H1 (cell line): ENCODE measurements around the gene ZNF429. TPM values are rescaled to one million over a fixed set of nuclear protein-coding genes. Genes with fewer than 3 reads are reported as not detected.
"Not testable (repeated sequence)": the region's sequence is repeated elsewhere in the genome, so short reads cannot be mapped to it uniquely, and the experiment has no call there.

Experiments used
- CTCF ChIA-PET: fragments of 300-600 bp; sonication (Branson Sonifier 250); formaldehyde crosslinking; loops from one replicate; lab custom pipeline; 2021; ENCODE audit not compliant: partially characterized antibody; lab: Charles Lee
- POLR2A ChIA-PET: fragments of 300-600 bp; sonication (Branson Sonifier 250); formaldehyde crosslinking; loops from one replicate; lab custom pipeline; 2021; ENCODE audit warnings: inconsistent platforms; ENCODE audit not compliant: partially characterized antibody; lab: Charles Lee
- DNase-seq, 2 experiments: peaks; one replicate each; pipeline versions ENCODE4 v3.0.0 to v3.0.0-alpha.2; 2010 to 2022; ENCODE audit warnings: low spot score in 2 of 2, low read depth in 1 of 2, mixed read lengths in 1 of 2
- FAIRE-seq: peaks from 2 replicates; lab custom pipeline; 2011; peaks lifted over from hg19 to GRCh38; lab: Jason Lieb, UNC
- H2AFZ ChIP-seq: 2 replicates; pipeline ENCODE4 v1.8.1; 2012; ENCODE audit warnings: low read length, inconsistent platforms
- H2AK5ac ChIP-seq: 2 replicates; pipeline ENCODE4 v1.6.1; 2013; ENCODE audit warnings: low read depth, low read length
- H2BK120ac ChIP-seq: replicated peaks from 2 replicates; pipeline ENCODE3; 2013; ENCODE audit warnings: low read depth, low read length, inconsistent platforms
- H2BK12ac ChIP-seq: 2 replicates; pipeline ENCODE4 v1.6.1; 2013; ENCODE audit warnings: low read depth, low read length
- H2BK15ac ChIP-seq: 2 replicates; pipeline ENCODE4 v1.6.1; 2013; ENCODE audit warnings: low read length
- H2BK20ac ChIP-seq: 2 replicates; pipeline ENCODE4 v1.6.1; 2013; ENCODE audit warnings: low read length
- H2BK5ac ChIP-seq: 2 replicates; pipeline ENCODE4 v1.6.1; 2013; ENCODE audit warnings: low read depth, low read length
- H3K14ac ChIP-seq: 2 replicates; pipeline ENCODE4 v1.6.1; 2013; ENCODE audit warnings: inconsistent platforms; ENCODE audit not compliant: insufficient read length
- H3K18ac ChIP-seq: 2 replicates; pipeline ENCODE4 v1.6.1; 2013; ENCODE audit warnings: low read length; ENCODE audit errors: extremely low read depth
- H3K23ac ChIP-seq: 2 replicates; pipeline ENCODE4 v1.6.1; 2013; ENCODE audit warnings: inconsistent platforms; ENCODE audit not compliant: insufficient read length
- H3K23me2 ChIP-seq: 2 replicates; pipeline ENCODE4 v1.6.1; 2013; ENCODE audit warnings: low read depth, low read length
- H3K27ac ChIP-seq: 2 replicates; pipeline ENCODE4 v1.6.1; 2011; ENCODE audit warnings: low read depth, low read length, inconsistent platforms
- H3K27me3 ChIP-seq, 4 experiments: replicated peaks in 1 of 4; 1 replicate in 1 of 4; 2 replicates in 3 of 4; pipeline versions ENCODE4 v1.6.1 to v1.8.1; 2011 to 2013; ENCODE audit warnings: low read length in 3 of 4, mild to moderate bottlenecking in 3 of 4, inconsistent platforms in 2 of 4, mixed read lengths in 2 of 4, moderate library complexity in 1 of 4; ENCODE audit not compliant: control insufficient read depth in 3 of 4, insufficient read depth in 3 of 4; ENCODE audit errors: extremely low read depth in 1 of 4
- H3K36me3 ChIP-seq, 4 experiments: 2 replicates each; pipeline versions ENCODE4 v1.6.1 to v1.8.1; 2011 to 2013; ENCODE audit warnings: mild to moderate bottlenecking in 4 of 4, low read length in 3 of 4, moderate library complexity in 2 of 4, control low read depth in 1 of 4, inconsistent platforms in 1 of 4; ENCODE audit not compliant: insufficient read depth in 4 of 4, control insufficient read depth in 2 of 4
- H3K4ac ChIP-seq: replicated peaks from 2 replicates; pipeline ENCODE3; 2013; ENCODE audit warnings: low read length, low read depth, mixed read lengths, inconsistent platforms; ENCODE audit not compliant: insufficient read length
- H3K4me1 ChIP-seq, 4 experiments: replicated peaks in 1 of 4; 1 replicate in 1 of 4; 2 replicates in 3 of 4; pipeline versions ENCODE4 v1.6.1 to v1.8.1; 2011 to 2013; ENCODE audit warnings: low read length in 3 of 4, inconsistent platforms in 2 of 4, mixed read lengths in 1 of 4; ENCODE audit not compliant: insufficient read depth in 4 of 4, control insufficient read depth in 3 of 4
- H3K4me2 ChIP-seq, 2 experiments: 2 replicates each; pipeline versions ENCODE4 v1.6.1 to v1.8.1; 2011 to 2013; ENCODE audit warnings: low read depth in 2 of 2, low read length in 2 of 2, control low read depth in 1 of 2, inconsistent platforms in 1 of 2, mild to moderate bottlenecking in 1 of 2; ENCODE audit not compliant: insufficient read depth in 1 of 2
- H3K4me3 ChIP-seq, 4 experiments: fragments of 200-600, 300-600 bp in 1 of 4; sonication (generic), shearing (Covaris generic), sonication (Bioruptor Twin) in 1 of 4; 2 replicates each; pipeline versions ENCODE4 v1.5.1 to v1.8.1; 2011 to 2016; ENCODE audit warnings: low read length in 4 of 4, low read depth in 3 of 4, control low read depth in 2 of 4, inconsistent platforms in 2 of 4, mild to moderate bottlenecking in 2 of 4, mixed read lengths in 1 of 4, moderate library complexity in 1 of 4; ENCODE audit not compliant: insufficient read depth in 2 of 4; ENCODE audit errors: extremely low read depth in 1 of 4
- H3K56ac ChIP-seq: replicated peaks from 2 replicates; pipeline ENCODE3; 2013; ENCODE audit warnings: low read depth, mild to moderate bottlenecking, mixed read lengths, low read length, inconsistent platforms; ENCODE audit not compliant: insufficient read length
- H3K79me1 ChIP-seq: 2 replicates; pipeline ENCODE4 v1.6.1; 2013; ENCODE audit warnings: low read depth, low read length, control low read depth
- H3K79me2 ChIP-seq, 2 experiments: 2 replicates each; pipeline versions ENCODE4 v1.6.1 to v1.8.1; 2012 to 2013; ENCODE audit warnings: low read length in 2 of 2, mild to moderate bottlenecking in 2 of 2, inconsistent platforms in 1 of 2; ENCODE audit not compliant: insufficient read depth in 2 of 2, control insufficient read depth in 1 of 2
- H3K9ac ChIP-seq, 4 experiments: replicated peaks in 1 of 4; 1 replicate in 1 of 4; 2 replicates in 3 of 4; pipeline versions ENCODE4 v1.6.1 to v1.8.1; 2011 to 2013; ENCODE audit warnings: low read depth in 3 of 4, low read length in 3 of 4, control low read depth in 2 of 4, mild to moderate bottlenecking in 2 of 4, moderate library complexity in 2 of 4, inconsistent platforms in 1 of 4; ENCODE audit errors: extremely low read depth in 1 of 4
- H3K9me3 ChIP-seq, 2 experiments: 2 replicates each; pipeline versions ENCODE4 v1.6.1 to v1.8.1; 2012 to 2013; ENCODE audit warnings: mild to moderate bottlenecking in 2 of 2, moderate library complexity in 2 of 2, control low read depth in 1 of 2, inconsistent platforms in 1 of 2, low read depth in 1 of 2, low read length in 1 of 2, mixed read lengths in 1 of 2; ENCODE audit not compliant: insufficient read depth in 2 of 2
- H4K20me1 ChIP-seq, 2 experiments: replicated peaks in 1 of 2; 2 replicates each; pipeline versions ENCODE3 to v1.8.1; 2011 to 2013; ENCODE audit warnings: inconsistent platforms in 2 of 2, low read length in 2 of 2, mild to moderate bottlenecking in 1 of 2; ENCODE audit not compliant: insufficient read depth in 2 of 2, control insufficient read depth in 1 of 2
- H4K5ac ChIP-seq: 2 replicates; pipeline ENCODE4 v1.6.1; 2013; ENCODE audit warnings: low read length, low read depth, mixed read lengths, inconsistent platforms; ENCODE audit not compliant: insufficient read length
- H4K8ac ChIP-seq: 2 replicates; pipeline ENCODE4 v1.8.0; 2013; ENCODE audit warnings: mild to moderate bottlenecking, moderate library complexity, low read length, inconsistent platforms; ENCODE audit not compliant: insufficient read depth; ENCODE audit errors: extremely low read depth
- H4K91ac ChIP-seq: replicated peaks from 2 replicates; pipeline ENCODE3; 2013; ENCODE audit warnings: low read length, mixed read lengths, inconsistent platforms; ENCODE audit not compliant: insufficient read length
- WGBS, 2 experiments: shearing (Covaris generic) in 1 of 2; methylation state at CpG; one replicate each; pipeline versions ENCODE4 v1.1.6 to v1.1.7; 2013 to 2015; ENCODE audit warnings: low lambda C conversion rate in 2 of 2, mixed read lengths in 2 of 2, inconsistent platforms in 1 of 2, low coverage in 1 of 2, missing lambda C conversion rate in 1 of 2; ENCODE audit not compliant: insufficient replicate concordance in 2 of 2, insufficient coverage in 1 of 2, insufficient read length in 1 of 2; ENCODE audit errors: extremely low coverage in 1 of 2, missing lambda C conversion rate in 1 of 2; 5-methylcytosine and 5-hydroxymethylcytosine counted together
- polyA plus RNA-seq, 7 experiments: library from polyadenylated mRNA; depleted of rRNA in 3 of 7; stranded (reverse) in 5 of 7; unstranded in 2 of 7; fragments of >200 nt in 5 of 7; fragments of 200-250 nt in 2 of 7; gene quantifications; 1 replicate in 5 of 7; 2 replicates in 1 of 7; 4 replicates in 1 of 7; pipeline versions ENCODE4 v1.2.1 to v1.2.3, GENCODE V29; 2011 to 2013; ENCODE audit warnings: missing spikeins in 2 of 7, mixed read lengths in 2 of 7
- total RNA-seq: library from RNA; stranded (reverse); fragmentation: NEBNext Ultra II Directional; extraction: Animal tissue kit (Norgen Biotek cat#: 25700); gene quantifications from 2 replicates; pipeline ENCODE4 v1.2.1, GENCODE V29; 2021

ZNF429 gene
- total and polyA plus RNA-seq, 2 of the 8 experiments (the other 6 are each of a cell fraction or from before 2014, with no cell fraction given), result 10.9 to 15.0 TPM

DNA sequence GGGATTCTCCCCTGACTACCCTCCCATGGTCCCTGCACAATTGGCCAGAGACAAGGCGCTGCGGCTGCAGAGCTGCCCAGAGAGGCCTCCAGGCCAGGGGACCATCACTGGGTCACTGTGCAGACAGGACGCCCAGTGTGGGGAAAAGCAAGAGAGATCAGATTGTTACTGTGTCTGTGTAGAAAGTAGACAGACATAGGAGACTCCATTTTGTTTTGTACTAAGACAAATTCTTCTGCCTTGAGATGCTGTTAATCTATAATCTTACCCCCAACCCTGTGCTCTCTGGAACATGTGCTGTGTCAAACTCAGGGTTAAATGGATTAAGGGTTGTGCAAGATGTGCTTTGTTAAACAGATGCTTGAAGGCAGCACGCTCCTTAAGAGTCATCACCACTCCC is 62.4 kb downstream of the ZNF429 start:
- H3K14ac ChIP-seq, H3K79me1 ChIP-seq, H3K9ac ChIP-seq, H3K4me2 ChIP-seq, H2BK20ac ChIP-seq, H2BK15ac ChIP-seq, H3K23me2 ChIP-seq, H2AFZ ChIP-seq, H3K23ac ChIP-seq, FAIRE-seq, DNase-seq, H3K4ac ChIP-seq, H3K4me1 ChIP-seq, H3K4me3 ChIP-seq, H3K36me3 ChIP-seq, POLR2A ChIA-PET, H3K56ac ChIP-seq, H2AK5ac ChIP-seq, H4K5ac ChIP-seq, H3K9me3 ChIP-seq, H3K79me2 ChIP-seq, H2BK12ac ChIP-seq, H4K20me1 ChIP-seq, H3K27me3 ChIP-seq, H2BK120ac ChIP-seq, H3K18ac ChIP-seq, H2BK5ac ChIP-seq, H4K8ac ChIP-seq, H4K91ac ChIP-seq, H3K27ac ChIP-seq: not testable (repeated sequence)
- CTCF ChIA-PET, result interaction anchor here (0.6 kb wide), 3 partner anchors 213 to 1523 kb away, joined by 3 to 5 read pairs (median 3); no protein-coding TSS in a partner anchor
- 80% methylated on average over 4 of the region's 4 CpGs; no CpG with 5 or more reads in 1 of the 2 experiments for WGBS, 2 experiments
